OCI-LY7 (cell line): Measurements from ENCODE around the gene ZBTB48. TPM values are rescaled to one million over a fixed set of nuclear protein-coding genes. Genes with fewer than 3 reads are reported as not detected.
A peak's percentile ranks its signal among the peaks of the same experiment; 100 is the strongest.

Source experiments
- BruUV-seq: library from RNA; stranded (reverse); fragments of 400-500 nt; replicated peaks from 2 replicates; lab custom pipeline; 2021; lab: Mats Ljungman, UMichigan
- CTCF ChIA-PET: fragments of 300-600 bp; sonication (Branson Sonifier 250); formaldehyde crosslinking; loops from one replicate; lab custom pipeline; 2022; ENCODE audit warnings: antibody characterized with exemption; ENCODE audit not compliant: unreplicated experiment; lab: Charles Lee
- POLR2A ChIA-PET: fragments of 300-600 bp; sonication (Branson Sonifier 250); formaldehyde crosslinking; loops from one replicate; lab custom pipeline; 2022; ENCODE audit warnings: antibody characterized with exemption; lab: Charles Lee
- DNase-seq: peaks from one replicate; pipeline ENCODE4 v3.0.0-alpha.2; 2015; ENCODE audit warnings: low spot score
- H2AFZ ChIP-seq: fragments of 200-600 bp; sonication (generic), shearing (Covaris generic); 2 replicates; pipeline ENCODE4 v1.6.1; 2014; ENCODE audit warnings: mild to moderate bottlenecking, antibody characterized with exemption, low read length, moderate library complexity
- H3K27ac ChIP-seq: fragments of 200-600 bp; sonication (generic); 2 replicates; pipeline ENCODE4 v1.5.1; 2014; ENCODE audit warnings: mixed run types, low read depth, mild to moderate bottlenecking, moderate library complexity, low read length, inconsistent platforms; ENCODE audit not compliant: poor library complexity, severe bottlenecking
- H3K36me3 ChIP-seq: fragments of 200-600 bp; sonication (generic); 2 replicates; pipeline ENCODE4 v1.6.1; 2014; ENCODE audit warnings: mild to moderate bottlenecking, antibody characterized with exemption, low read length, moderate library complexity, mixed read lengths; ENCODE audit not compliant: insufficient read depth
- H3K4me1 ChIP-seq: fragments of 200-600 bp; sonication (generic); 2 replicates; pipeline ENCODE4 v1.5.1; 2014; ENCODE audit warnings: mild to moderate bottlenecking, low read length; ENCODE audit not compliant: insufficient read depth, poor library complexity, severe bottlenecking
- H3K4me2 ChIP-seq: fragments of 200-600 bp; sonication (generic); 2 replicates; pipeline ENCODE4 v1.6.1; 2014; ENCODE audit warnings: mild to moderate bottlenecking, low read length
- H3K4me3 ChIP-seq: fragments of 200-600 bp; sonication (generic); 2 replicates; pipeline ENCODE4 v1.5.1; 2014; ENCODE audit warnings: mild to moderate bottlenecking, low read depth, low read length; ENCODE audit not compliant: poor library complexity, severe bottlenecking
- H3K79me2 ChIP-seq: fragments of 200-600 bp; sonication (generic); 2 replicates; pipeline ENCODE4 v1.6.1; 2016; ENCODE audit warnings: low read depth, mild to moderate bottlenecking, low read length, moderate library complexity, mixed read lengths; ENCODE audit not compliant: insufficient read depth
- H3K9me2 ChIP-seq: fragments of 200-600 bp; sonication (generic); 2 replicates; pipeline ENCODE4 v1.6.1; 2016; ENCODE audit warnings: mild to moderate bottlenecking, low read length, mixed read lengths; ENCODE audit not compliant: insufficient read depth
- H3K9me3 ChIP-seq: fragments of 200-600 bp; sonication (generic); 2 replicates; pipeline ENCODE4 v1.6.1; 2014; ENCODE audit warnings: mild to moderate bottlenecking, mixed run types, low read length, mixed read lengths
- H4K20me1 ChIP-seq: fragments of 200-600 bp; sonication (generic); 2 replicates; pipeline ENCODE4 v1.6.1; 2014; ENCODE audit warnings: mild to moderate bottlenecking, antibody characterized with exemption, low read length, moderate library complexity, mixed read lengths; ENCODE audit not compliant: insufficient read depth
- EZH2phosphoT487 ChIP-seq: fragments of 200-600 bp; sonication (generic); IDR thresholded peaks from 2 replicates; pipeline ENCODE4 v1.6.1; 2018; ENCODE audit warnings: low read depth, borderline replicate concordance, mild to moderate bottlenecking, mixed run types, antibody characterized with exemption, low read length, moderate library complexity, mixed read lengths
- intact Hi-C: fragments of 100-400 bp; cut with micrococcal nuclease; formaldehyde crosslinking; loops from one replicate; pipeline ENCODE4 v1.10.0; 2022; ENCODE audit not compliant: unreplicated experiment
- total RNA-seq, 2 experiments: library from RNA; depleted of rRNA in 1 of 2; stranded (reverse); fragments of >200 nt in 1 of 2; shearing (Covaris generic) in 1 of 2; gene quantifications; 2 replicates each; pipeline ENCODE4 v1.2.3, GENCODE V29; 2014 to 2022
- TF ChIP-seq, protein P1 (sequence below): fragments of 200-600 bp; sonication (generic); conservative IDR thresholded peaks from 2 replicates; pipeline ENCODE4 v1.5.1; 2014; ENCODE audit warnings: mild to moderate bottlenecking, antibody characterized with exemption, low read length, moderate library complexity, mixed read lengths

The ZBTB48 gene
- total RNA-seq, 2 experiments from 2014 or later, result 41.9 to 51.3 TPM

DNA sequence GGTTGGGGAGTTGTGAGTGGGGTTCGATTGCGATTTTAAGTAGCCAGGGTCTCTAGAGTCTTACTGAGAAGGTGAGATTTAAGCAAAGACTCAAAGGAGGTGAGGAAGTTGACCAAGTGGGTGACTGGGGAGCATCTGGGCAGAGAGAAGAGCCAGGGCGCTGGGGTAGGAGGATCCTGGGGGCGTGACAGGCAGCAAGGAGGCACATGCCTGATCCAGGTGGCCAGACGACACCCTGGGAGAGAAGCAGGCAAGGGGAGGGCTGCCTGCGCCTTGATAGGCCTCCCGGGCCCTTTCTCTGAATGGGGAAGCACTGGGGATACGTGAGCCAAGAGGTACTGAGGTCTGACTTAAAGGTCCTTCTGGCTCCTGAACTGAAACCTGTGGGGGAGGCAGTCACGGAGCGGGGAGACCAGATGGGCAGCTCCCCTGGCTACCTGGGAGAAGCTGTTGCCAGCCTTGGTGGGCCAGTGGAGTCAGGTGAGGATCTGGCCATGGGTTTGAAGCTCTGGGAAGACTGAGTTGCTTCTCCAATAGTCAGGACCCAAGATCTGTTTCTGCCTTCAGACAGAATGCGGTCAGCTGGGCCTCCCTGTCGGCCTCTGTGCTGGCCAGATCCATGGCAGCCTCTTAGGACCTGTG, 5.4 kb downstream of the ZBTB48 start:
- no peak overlapping the region for H2AFZ ChIP-seq
- H4K20me1 ChIP-seq, result no peaks in the 10 kb centered on the region
- POLR2A ChIA-PET, result no interaction called here
- no peak overlapping the region for H3K27ac ChIP-seq
- intact Hi-C loops, result no loop called here
- peaks cover 33% of the 10 kb centered on the region for H3K4me1 ChIP-seq
- H3K4me3 ChIP-seq, result no peak overlapping the region
- TF ChIP-seq, protein P1, sequence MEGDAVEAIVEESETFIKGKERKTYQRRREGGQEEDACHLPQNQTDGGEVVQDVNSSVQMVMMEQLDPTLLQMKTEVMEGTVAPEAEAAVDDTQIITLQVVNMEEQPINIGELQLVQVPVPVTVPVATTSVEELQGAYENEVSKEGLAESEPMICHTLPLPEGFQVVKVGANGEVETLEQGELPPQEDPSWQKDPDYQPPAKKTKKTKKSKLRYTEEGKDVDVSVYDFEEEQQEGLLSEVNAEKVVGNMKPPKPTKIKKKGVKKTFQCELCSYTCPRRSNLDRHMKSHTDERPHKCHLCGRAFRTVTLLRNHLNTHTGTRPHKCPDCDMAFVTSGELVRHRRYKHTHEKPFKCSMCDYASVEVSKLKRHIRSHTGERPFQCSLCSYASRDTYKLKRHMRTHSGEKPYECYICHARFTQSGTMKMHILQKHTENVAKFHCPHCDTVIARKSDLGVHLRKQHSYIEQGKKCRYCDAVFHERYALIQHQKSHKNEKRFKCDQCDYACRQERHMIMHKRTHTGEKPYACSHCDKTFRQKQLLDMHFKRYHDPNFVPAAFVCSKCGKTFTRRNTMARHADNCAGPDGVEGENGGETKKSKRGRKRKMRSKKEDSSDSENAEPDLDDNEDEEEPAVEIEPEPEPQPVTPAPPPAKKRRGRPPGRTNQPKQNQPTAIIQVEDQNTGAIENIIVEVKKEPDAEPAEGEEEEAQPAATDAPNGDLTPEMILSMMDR, result no peak
- TF ChIP-seq EZH2phosphoT487, result no peak
- BruUV-seq, result no TSS peak
- CTCF ChIA-PET, result no interaction called here
- peak overlapping the region; percentile 9; the same call in 1 of the 2 replicates for H3K4me2 ChIP-seq
- no peaks in the 10 kb centered on the region for H3K9me3 ChIP-seq
- peaks cover 17% of the 10 kb centered on the region for H3K79me2 ChIP-seq
- no peak for DNase-seq
- peaks cover 34% of the 10 kb centered on the region for H3K36me3 ChIP-seq
- no peaks in the 10 kb centered on the region for H3K9me2 ChIP-seq

DNA sequence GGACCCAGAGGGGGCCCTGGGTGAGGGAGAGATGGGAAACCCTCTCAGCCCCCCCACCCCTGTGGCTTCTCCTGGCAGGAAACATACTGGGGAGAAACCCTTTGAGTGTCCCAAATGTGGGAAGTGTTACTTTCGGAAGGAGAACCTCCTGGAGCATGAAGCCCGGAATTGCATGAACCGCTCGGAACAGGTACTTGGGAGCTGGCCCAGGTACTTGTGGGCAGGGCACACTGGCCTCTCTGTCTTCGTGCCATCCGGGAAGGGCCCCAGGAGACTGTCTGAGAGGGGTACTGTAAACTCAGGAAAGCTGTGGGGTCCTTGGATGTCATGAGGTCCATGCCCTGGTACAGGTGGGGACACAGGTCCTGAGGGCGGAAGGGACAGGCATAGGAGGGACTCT, 6.0 kb downstream of the ZBTB48 start:
- BruUV-seq, result no TSS peak
- POLR2A ChIA-PET, result no interaction called here

More for the DNA sequence above, 6.0 kb downstream of the ZBTB48 start:
- H3K9me3 ChIP-seq, result no peaks in the 10 kb centered on the region
- H3K79me2 ChIP-seq, result peaks cover 11% of the 10 kb centered on the region
- no peak overlapping the region for H2AFZ ChIP-seq
- H3K9me2 ChIP-seq, result no peaks in the 10 kb centered on the region
- H3K4me2 ChIP-seq, result no peak overlapping the region
- H4K20me1 ChIP-seq, result no peaks in the 10 kb centered on the region
- H3K27ac ChIP-seq, result no peak overlapping the region
- H3K4me1 ChIP-seq, result peaks cover 29% of the 10 kb centered on the region
- CTCF ChIA-PET, result no interaction called here
- intact Hi-C loops, result no loop called here
- no peak for TF ChIP-seq EZH2phosphoT487
- TF ChIP-seq, protein P1, result no peak
- peaks cover 41% of the 10 kb centered on the region for H3K36me3 ChIP-seq
- no peak overlapping the region for H3K4me3 ChIP-seq
- DNase-seq, result no peak
